WTC11 (cell line): ENCODE measurements around the gene SLC9A7. TPM values are rescaled to one million over a fixed set of nuclear protein-coding genes. Genes with fewer than 3 reads are reported as not detected.
A peak's percentile ranks its signal among the peaks of the same experiment; 100 is the strongest.

ENCODE experiments used
- ATAC-seq: fragments of 200-7000 bp; cut with Tn5 transposase; 2 replicates; pipeline ENCODE4 v1.10.0; 2021; ENCODE audit warnings: mild to moderate bottlenecking, moderate library complexity
- CTCF ChIA-PET: fragments of 300-600 bp; sonication (Branson Sonifier 250); formaldehyde crosslinking; loops from one replicate; lab custom pipeline; 2021; ENCODE audit warnings: antibody characterized with exemption; lab: Charles Lee
- POLR2A ChIA-PET: fragments of 350-600 bp; sonication (Branson Sonifier 250); formaldehyde crosslinking; loops from one replicate; lab custom pipeline; 2021; ENCODE audit warnings: antibody characterized with exemption; lab: Charles Lee
- DNase-seq: peaks from one replicate; pipeline ENCODE4 v3.0.0; 2021; ENCODE audit warnings: low spot score
- H3K27ac Mint-ChIP-seq: 2 replicates; pipeline ENCODE4 v1.8.0; 2021; ENCODE audit warnings: mixed read lengths
- H3K27me3 Mint-ChIP-seq: 2 replicates; pipeline ENCODE4 v1.8.0; 2021; ENCODE audit warnings: low read depth, mild to moderate bottlenecking, moderate library complexity, mixed read lengths
- H3K36me3 Mint-ChIP-seq: 2 replicates; pipeline ENCODE4 v1.8.0; 2021; ENCODE audit warnings: mixed read lengths
- H3K4me1 Mint-ChIP-seq: 2 replicates; pipeline ENCODE4 v1.8.0; 2022; ENCODE audit warnings: mixed read lengths
- H3K4me3 Mint-ChIP-seq: 2 replicates; pipeline ENCODE4 v1.8.0; 2021; ENCODE audit warnings: mild to moderate bottlenecking, moderate library complexity, mixed read lengths
- H3K9me3 Mint-ChIP-seq: 2 replicates; pipeline ENCODE4 v1.8.0; 2021; ENCODE audit warnings: mixed read lengths
- ATF1 ChIP-seq: sonication (generic); formaldehyde crosslinking; IDR thresholded peaks from 2 replicates; pipeline ENCODE4 v1.8.1; 2023; ENCODE audit warnings: mild to moderate bottlenecking, moderate library complexity, missing genetic modification reagents
- ETV6 ChIP-seq: sonication (generic); formaldehyde crosslinking; IDR thresholded peaks from 2 replicates; pipeline ENCODE4 v1.8.1; 2022; ENCODE audit warnings: mild to moderate bottlenecking, missing genetic modification reagents
- FOXP1 ChIP-seq: sonication (generic); formaldehyde crosslinking; IDR thresholded peaks from 2 replicates; pipeline ENCODE4 v1.8.0; 2022; ENCODE audit warnings: missing genetic modification reagents, mild to moderate bottlenecking, moderate library complexity, borderline replicate concordance
- JAZF1 ChIP-seq: fragments of 250-450 bp; sonication (Bioruptor Pico); IDR thresholded peaks from 2 replicates; pipeline ENCODE4 v1.9.0; 2021; ENCODE audit warnings: moderate library complexity, mild to moderate bottlenecking, inconsistent platforms
- PRDM15 ChIP-seq: sonication (generic); formaldehyde crosslinking; IDR thresholded peaks from 2 replicates; pipeline ENCODE4 v1.8.0; 2022; ENCODE audit warnings: missing genetic modification reagents
- ZBTB21 ChIP-seq: sonication (generic); formaldehyde crosslinking; IDR thresholded peaks from 2 replicates; pipeline ENCODE4 v1.8.1; 2023; ENCODE audit warnings: mild to moderate bottlenecking, missing genetic modification reagents, borderline replicate concordance
- ZNF219 ChIP-seq: sonication (generic); formaldehyde crosslinking; IDR thresholded peaks from 2 replicates; pipeline ENCODE4 v1.8.0; 2023; ENCODE audit warnings: missing genetic modification reagents, mild to moderate bottlenecking, borderline replicate concordance
- ZNF281 ChIP-seq: sonication (generic); formaldehyde crosslinking; IDR thresholded peaks from 2 replicates; pipeline ENCODE4 v1.8.0; 2023; ENCODE audit warnings: mild to moderate bottlenecking, missing genetic modification reagents
- ZNF423 ChIP-seq: fragments of 250-450 bp; sonication (Bioruptor Pico); IDR thresholded peaks from 2 replicates; pipeline ENCODE4 v2.1.2; 2022; ENCODE audit warnings: mild to moderate bottlenecking, moderate library complexity
- ZSCAN18 ChIP-seq: fragments of 250-450 bp; sonication (Bioruptor Pico); IDR thresholded peaks from 2 replicates; pipeline ENCODE4 v2.1.2; 2022; ENCODE audit warnings: mild to moderate bottlenecking, moderate library complexity
- total RNA-seq: library from RNA; stranded (reverse); gene quantifications from 3 replicates; pipeline ENCODE4 v1.2.3, GENCODE V29; 2021
- TF ChIP-seq, protein P1 (sequence below): sonication (generic); formaldehyde crosslinking; IDR thresholded peaks from 2 replicates; pipeline ENCODE4 v1.8.0; 2023; ENCODE audit warnings: missing genetic modification reagents, mild to moderate bottlenecking, borderline replicate concordance
- TF ChIP-seq, protein P2 (sequence below): sonication (generic); formaldehyde crosslinking; IDR thresholded peaks from 2 replicates; pipeline ENCODE4 v1.8.1; 2023; ENCODE audit warnings: mild to moderate bottlenecking, missing genetic modification reagents

SLC9A7 gene
- total RNA-seq, 1 experiment from 2014 or later: 18.0 TPM

- TF ChIP-seq, protein P1, sequence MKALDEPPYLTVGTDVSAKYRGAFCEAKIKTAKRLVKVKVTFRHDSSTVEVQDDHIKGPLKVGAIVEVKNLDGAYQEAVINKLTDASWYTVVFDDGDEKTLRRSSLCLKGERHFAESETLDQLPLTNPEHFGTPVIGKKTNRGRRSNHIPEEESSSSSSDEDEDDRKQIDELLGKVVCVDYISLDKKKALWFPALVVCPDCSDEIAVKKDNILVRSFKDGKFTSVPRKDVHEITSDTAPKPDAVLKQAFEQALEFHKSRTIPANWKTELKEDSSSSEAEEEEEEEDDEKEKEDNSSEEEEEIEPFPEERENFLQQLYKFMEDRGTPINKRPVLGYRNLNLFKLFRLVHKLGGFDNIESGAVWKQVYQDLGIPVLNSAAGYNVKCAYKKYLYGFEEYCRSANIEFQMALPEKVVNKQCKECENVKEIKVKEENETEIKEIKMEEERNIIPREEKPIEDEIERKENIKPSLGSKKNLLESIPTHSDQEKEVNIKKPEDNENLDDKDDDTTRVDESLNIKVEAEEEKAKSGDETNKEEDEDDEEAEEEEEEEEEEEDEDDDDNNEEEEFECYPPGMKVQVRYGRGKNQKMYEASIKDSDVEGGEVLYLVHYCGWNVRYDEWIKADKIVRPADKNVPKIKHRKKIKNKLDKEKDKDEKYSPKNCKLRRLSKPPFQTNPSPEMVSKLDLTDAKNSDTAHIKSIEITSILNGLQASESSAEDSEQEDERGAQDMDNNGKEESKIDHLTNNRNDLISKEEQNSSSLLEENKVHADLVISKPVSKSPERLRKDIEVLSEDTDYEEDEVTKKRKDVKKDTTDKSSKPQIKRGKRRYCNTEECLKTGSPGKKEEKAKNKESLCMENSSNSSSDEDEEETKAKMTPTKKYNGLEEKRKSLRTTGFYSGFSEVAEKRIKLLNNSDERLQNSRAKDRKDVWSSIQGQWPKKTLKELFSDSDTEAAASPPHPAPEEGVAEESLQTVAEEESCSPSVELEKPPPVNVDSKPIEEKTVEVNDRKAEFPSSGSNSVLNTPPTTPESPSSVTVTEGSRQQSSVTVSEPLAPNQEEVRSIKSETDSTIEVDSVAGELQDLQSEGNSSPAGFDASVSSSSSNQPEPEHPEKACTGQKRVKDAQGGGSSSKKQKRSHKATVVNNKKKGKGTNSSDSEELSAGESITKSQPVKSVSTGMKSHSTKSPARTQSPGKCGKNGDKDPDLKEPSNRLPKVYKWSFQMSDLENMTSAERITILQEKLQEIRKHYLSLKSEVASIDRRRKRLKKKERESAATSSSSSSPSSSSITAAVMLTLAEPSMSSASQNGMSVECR (CRISPR knock-in tag): no peak
- TF ChIP-seq, protein P2, sequence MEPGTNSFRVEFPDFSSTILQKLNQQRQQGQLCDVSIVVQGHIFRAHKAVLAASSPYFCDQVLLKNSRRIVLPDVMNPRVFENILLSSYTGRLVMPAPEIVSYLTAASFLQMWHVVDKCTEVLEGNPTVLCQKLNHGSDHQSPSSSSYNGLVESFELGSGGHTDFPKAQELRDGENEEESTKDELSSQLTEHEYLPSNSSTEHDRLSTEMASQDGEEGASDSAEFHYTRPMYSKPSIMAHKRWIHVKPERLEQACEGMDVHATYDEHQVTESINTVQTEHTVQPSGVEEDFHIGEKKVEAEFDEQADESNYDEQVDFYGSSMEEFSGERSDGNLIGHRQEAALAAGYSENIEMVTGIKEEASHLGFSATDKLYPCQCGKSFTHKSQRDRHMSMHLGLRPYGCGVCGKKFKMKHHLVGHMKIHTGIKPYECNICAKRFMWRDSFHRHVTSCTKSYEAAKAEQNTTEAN (CRISPR knock-in tag): no peak
- TF ChIP-seq ZNF281 (CRISPR knock-in tag): no peak
- no peak for TF ChIP-seq ATF1 (CRISPR knock-in tag)
- no peak for TF ChIP-seq ETV6 (CRISPR knock-in tag)
- no peak for TF ChIP-seq JAZF1 (CRISPR knock-in tag)
These were observed 179.7 kb downstream of the SLC9A7 start (continued) for GRCh38 chrX:46579250-46579649.

DNA sequence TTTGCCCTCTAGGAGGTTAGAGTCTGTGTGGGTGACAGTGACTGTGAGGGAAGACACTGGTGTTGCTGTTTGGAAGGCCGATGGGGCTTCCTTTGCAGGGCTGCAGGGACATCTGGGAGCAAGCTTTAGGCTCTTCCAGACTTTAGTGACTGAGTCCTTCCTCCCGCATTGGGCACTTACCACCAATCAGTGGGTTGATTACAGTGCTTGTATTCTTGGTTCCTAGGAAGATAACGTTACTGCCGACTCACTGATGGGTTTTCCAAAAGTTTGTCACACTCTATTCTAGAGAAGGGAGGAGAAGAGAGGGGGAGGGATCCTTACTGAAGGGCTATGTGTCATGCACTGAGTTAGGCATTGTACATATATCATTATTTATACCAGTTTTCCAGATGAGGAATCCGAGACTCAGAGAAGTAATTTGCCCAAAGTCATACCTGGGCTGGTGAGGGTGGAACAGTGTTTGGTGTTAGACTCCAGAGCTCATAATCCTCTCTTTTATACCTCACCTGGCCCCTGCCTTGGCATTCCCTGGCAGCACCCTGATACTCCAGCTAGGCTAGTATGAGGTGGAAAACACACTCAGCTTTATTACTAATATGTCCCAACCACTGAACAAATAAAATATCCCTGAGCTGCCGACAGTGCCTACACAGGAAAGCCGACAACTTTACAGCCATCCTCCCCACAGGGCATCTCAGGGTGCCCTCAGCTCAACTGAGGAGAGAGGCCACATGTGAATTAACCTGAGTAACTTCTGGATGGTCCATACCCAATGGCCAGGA is 181.5 kb downstream of the SLC9A7 start:
- CTCF ChIA-PET: no interaction called here

More for the DNA sequence above, 181.5 kb downstream of the SLC9A7 start:
- Mint-ChIP-seq H3K4me3 (peak overlapping the region; percentile 82), H3K27me3 (peaks cover 3% of the 10 kb centered on the region; the same call in 1 of the 2 replicates), H3K27ac (no peak overlapping the region), H3K4me1 (peaks cover 32% of the 10 kb centered on the region), H3K9me3 (no peaks in the 10 kb centered on the region), H3K36me3 (0 out of 2 replicates have a peak, but pooled peaks cover 3% of the 10 kb centered on the region)
- ATAC-seq (no peak), DNase-seq (no peak)
- TF ChIP-seq ZNF423 (no peak), PRDM15 (CRISPR knock-in tag) (no peak), FOXP1 (CRISPR knock-in tag) (no peak), ZNF219 (CRISPR knock-in tag) (no peak), ZBTB21 (no peak), ZSCAN18 (CRISPR knock-in tag) (no peak)
- POLR2A ChIA-PET: no interaction called here
